Mesenchymal stem cell (in vitro differentiated cells and primary cell): ENCODE data around the gene PCDHB6.
"Not testable (repeated sequence)": the region's sequence is repeated elsewhere in the genome, so short reads cannot be mapped to it uniquely, and the experiment has no call there.

Experiments used
- DNase-seq: peaks from one replicate; pipeline ENCODE4 v3.0.0-alpha.2; 2013
- H2AFZ ChIP-seq: one replicate; pipeline ENCODE4 v1.6.1; 2013; ENCODE audit warnings: low read depth, mild to moderate bottlenecking, control low read depth, inconsistent platforms, low read length, moderate library complexity
- H2AK5ac ChIP-seq: 2 replicates; pipeline ENCODE4 v1.6.1; 2013; ENCODE audit warnings: low read length, moderate library complexity, mild to moderate bottlenecking, inconsistent platforms; ENCODE audit not compliant: severe bottlenecking
- H2BK120ac ChIP-seq: one replicate; pipeline ENCODE4 v1.6.1; 2013; ENCODE audit warnings: low read depth, mild to moderate bottlenecking, inconsistent platforms, low read length, moderate library complexity
- H2BK12ac ChIP-seq, 2 experiments: one replicate each; pipeline ENCODE4 v1.6.1; 2013; ENCODE audit warnings: inconsistent platforms in 2 of 2, low read length in 2 of 2, mild to moderate bottlenecking in 2 of 2, moderate library complexity in 2 of 2, control low read depth in 1 of 2
- H2BK15ac ChIP-seq: one replicate; pipeline ENCODE4 v1.6.1; 2013; ENCODE audit warnings: mild to moderate bottlenecking, low read depth, inconsistent platforms; ENCODE audit not compliant: poor library complexity, severe bottlenecking
- H2BK5ac ChIP-seq: 2 replicates; pipeline ENCODE4 v1.6.1; 2013; ENCODE audit warnings: low read depth, mild to moderate bottlenecking, low read length, control low read depth, inconsistent platforms; ENCODE audit not compliant: poor library complexity, severe bottlenecking
- H3K14ac ChIP-seq, 2 experiments: one replicate each; pipeline ENCODE4 v1.6.1; 2013; ENCODE audit warnings: inconsistent platforms in 2 of 2, low read length in 2 of 2, control low read depth in 1 of 2, mild to moderate bottlenecking in 1 of 2, moderate library complexity in 1 of 2
- H3K18ac ChIP-seq, 2 experiments: one replicate each; pipeline ENCODE4 v1.6.1; 2013; ENCODE audit warnings: inconsistent platforms in 2 of 2, low read length in 2 of 2, control low read depth in 1 of 2, low read depth in 1 of 2, mild to moderate bottlenecking in 1 of 2
- H3K23ac ChIP-seq, 2 experiments: one replicate each; pipeline ENCODE4 v1.6.1; 2013; ENCODE audit warnings: inconsistent platforms in 2 of 2, low read length in 2 of 2, mild to moderate bottlenecking in 2 of 2, moderate library complexity in 2 of 2, control low read depth in 1 of 2
- H3K27ac ChIP-seq: 2 replicates; pipeline ENCODE4 v1.5.1; 2013; ENCODE audit warnings: mild to moderate bottlenecking, moderate library complexity, low read length, control low read depth, inconsistent platforms; ENCODE audit not compliant: poor library complexity, severe bottlenecking
- H3K27me3 ChIP-seq, 2 experiments: 2 replicates each; pipeline versions ENCODE4 v1.6.1 to v1.7.0; 2013; ENCODE audit warnings: low read length in 2 of 2, mild to moderate bottlenecking in 2 of 2, moderate library complexity in 2 of 2, control low read depth in 1 of 2, inconsistent platforms in 1 of 2; ENCODE audit not compliant: control insufficient read depth in 1 of 2, insufficient read depth in 1 of 2
- H3K36me3 ChIP-seq, 2 experiments: 2 replicates each; pipeline versions ENCODE4 v1.6.1 to v1.7.0; 2013; ENCODE audit warnings: low read length in 2 of 2, control low read depth in 1 of 2, inconsistent platforms in 1 of 2, low read depth in 1 of 2, mild to moderate bottlenecking in 1 of 2; ENCODE audit not compliant: insufficient read depth in 2 of 2, control insufficient read depth in 1 of 2
- H3K4ac ChIP-seq, 2 experiments: one replicate each; pipeline ENCODE4 v1.6.1; 2013; ENCODE audit warnings: inconsistent platforms in 2 of 2, low read length in 2 of 2, mild to moderate bottlenecking in 2 of 2, moderate library complexity in 2 of 2, control low read depth in 1 of 2, low read depth in 1 of 2
- H3K4me1 ChIP-seq: 2 replicates; pipeline ENCODE4 v1.6.1; 2013; ENCODE audit warnings: low read depth, low read length, control low read depth; ENCODE audit not compliant: control insufficient read depth, insufficient read depth
- H3K4me2 ChIP-seq: 2 replicates; pipeline ENCODE4 v1.6.1; 2013; ENCODE audit warnings: low read length, mild to moderate bottlenecking, inconsistent platforms; ENCODE audit not compliant: poor library complexity, severe bottlenecking
- H3K4me3 ChIP-seq, 2 experiments: 2 replicates each; pipeline versions ENCODE4 v1.5.1 to v1.7.0; 2013; ENCODE audit warnings: low read length in 2 of 2, mild to moderate bottlenecking in 2 of 2, control low read depth in 1 of 2, low read depth in 1 of 2; ENCODE audit not compliant: insufficient read depth in 1 of 2
- H3K79me1 ChIP-seq: replicated peaks from 2 replicates; pipeline ENCODE4 v1.6.1; 2013; ENCODE audit warnings: mild to moderate bottlenecking, control low read depth, low read length, inconsistent platforms; ENCODE audit not compliant: poor library complexity, severe bottlenecking
- H3K9ac ChIP-seq: 2 replicates; pipeline ENCODE4 v1.7.0; 2013; ENCODE audit warnings: mild to moderate bottlenecking, low read length, moderate library complexity
- H3K9me3 ChIP-seq: 2 replicates; pipeline ENCODE4 v1.7.0; 2013; ENCODE audit warnings: mild to moderate bottlenecking, low read length; ENCODE audit not compliant: control insufficient read depth
- H4K8ac ChIP-seq: one replicate; pipeline ENCODE4 v1.6.1; 2013; ENCODE audit warnings: inconsistent platforms, mild to moderate bottlenecking, low read length, moderate library complexity
- H4K91ac ChIP-seq: one replicate; pipeline ENCODE4 v1.6.1; 2013; ENCODE audit warnings: mild to moderate bottlenecking, low read length, inconsistent platforms
- WGBS: methylation state at CpG from one replicate; pipeline ENCODE4 v1.1.7; 2013; ENCODE audit warnings: mixed read lengths; 5-methylcytosine and 5-hydroxymethylcytosine counted together

The PCDHB6 gene

DNA sequence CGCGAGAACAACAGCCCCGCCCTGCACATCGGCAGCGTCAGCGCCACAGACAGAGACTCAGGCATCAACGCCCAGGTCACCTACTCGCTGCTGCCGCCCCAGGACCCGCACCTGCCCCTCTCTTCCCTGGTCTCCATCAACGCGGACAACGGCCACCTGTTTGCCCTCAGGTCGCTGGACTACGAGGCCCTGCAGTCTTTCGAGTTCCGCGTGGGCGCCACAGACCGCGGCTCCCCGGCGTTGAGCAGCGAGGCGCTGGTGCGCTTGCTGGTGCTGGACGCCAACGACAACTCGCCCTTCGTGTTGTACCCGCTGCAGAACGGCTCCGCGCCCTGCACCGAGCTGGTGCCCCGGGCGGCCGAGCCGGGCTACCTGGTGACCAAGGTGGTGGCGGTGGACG lies 1.8 kb downstream of the PCDHB6 start:
- not testable (repeated sequence) for H3K9ac ChIP-seq

DNA sequence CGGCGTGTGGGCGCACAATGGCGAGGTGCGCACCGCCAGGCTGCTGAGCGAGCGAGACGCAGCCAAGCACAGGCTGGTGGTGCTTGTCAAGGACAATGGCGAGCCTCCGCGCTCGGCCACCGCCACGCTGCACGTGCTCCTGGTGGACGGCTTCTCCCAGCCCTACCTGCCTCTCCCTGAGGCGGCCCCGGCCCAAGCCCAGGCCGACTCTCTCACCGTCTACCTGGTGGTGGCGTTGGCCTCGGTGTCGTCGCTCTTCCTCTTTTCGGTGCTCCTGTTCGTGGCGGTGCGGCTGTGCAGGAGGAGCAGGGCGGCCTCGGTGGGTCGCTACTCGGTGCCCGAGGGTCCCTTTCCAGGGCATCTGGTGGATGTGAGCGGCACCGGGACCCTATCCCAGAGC lies 2.2 kb downstream of the PCDHB6 start:
- H3K9me3 ChIP-seq = peaks cover 70% of the 10 kb centered on the region
- H3K4ac ChIP-seq, H2BK5ac ChIP-seq, DNase-seq, H3K79me1 ChIP-seq, H2AFZ ChIP-seq, H2BK15ac ChIP-seq, H3K9ac ChIP-seq, H3K36me3 ChIP-seq, H3K18ac ChIP-seq, H3K27ac ChIP-seq, H3K23ac ChIP-seq, H3K14ac ChIP-seq, H4K8ac ChIP-seq, H2BK120ac ChIP-seq, H3K27me3 ChIP-seq, H2BK12ac ChIP-seq, H4K91ac ChIP-seq, H3K4me3 ChIP-seq, H2AK5ac ChIP-seq, H3K4me1 ChIP-seq, H3K4me2 ChIP-seq: not testable (repeated sequence)
- WGBS = 96% methylated on average over 32 of the region's 36 CpGs

More for the DNA sequence above, 1.8 kb downstream of the PCDHB6 start:
- not testable (repeated sequence) for H3K4ac ChIP-seq, H3K4me3 ChIP-seq, DNase-seq, H3K4me2 ChIP-seq, H2AK5ac ChIP-seq, H3K18ac ChIP-seq, H3K27ac ChIP-seq, H3K27me3 ChIP-seq, H2BK15ac ChIP-seq, H2AFZ ChIP-seq, H3K79me1 ChIP-seq, H3K36me3 ChIP-seq, H4K91ac ChIP-seq, H3K4me1 ChIP-seq, H3K14ac ChIP-seq, H3K23ac ChIP-seq, H2BK12ac ChIP-seq, H4K8ac ChIP-seq, H2BK120ac ChIP-seq, H2BK5ac ChIP-seq
- 98% methylated on average over 26 of the region's 41 CpGs for WGBS
- peaks cover 68% of the 10 kb centered on the region for H3K9me3 ChIP-seq

DNA sequence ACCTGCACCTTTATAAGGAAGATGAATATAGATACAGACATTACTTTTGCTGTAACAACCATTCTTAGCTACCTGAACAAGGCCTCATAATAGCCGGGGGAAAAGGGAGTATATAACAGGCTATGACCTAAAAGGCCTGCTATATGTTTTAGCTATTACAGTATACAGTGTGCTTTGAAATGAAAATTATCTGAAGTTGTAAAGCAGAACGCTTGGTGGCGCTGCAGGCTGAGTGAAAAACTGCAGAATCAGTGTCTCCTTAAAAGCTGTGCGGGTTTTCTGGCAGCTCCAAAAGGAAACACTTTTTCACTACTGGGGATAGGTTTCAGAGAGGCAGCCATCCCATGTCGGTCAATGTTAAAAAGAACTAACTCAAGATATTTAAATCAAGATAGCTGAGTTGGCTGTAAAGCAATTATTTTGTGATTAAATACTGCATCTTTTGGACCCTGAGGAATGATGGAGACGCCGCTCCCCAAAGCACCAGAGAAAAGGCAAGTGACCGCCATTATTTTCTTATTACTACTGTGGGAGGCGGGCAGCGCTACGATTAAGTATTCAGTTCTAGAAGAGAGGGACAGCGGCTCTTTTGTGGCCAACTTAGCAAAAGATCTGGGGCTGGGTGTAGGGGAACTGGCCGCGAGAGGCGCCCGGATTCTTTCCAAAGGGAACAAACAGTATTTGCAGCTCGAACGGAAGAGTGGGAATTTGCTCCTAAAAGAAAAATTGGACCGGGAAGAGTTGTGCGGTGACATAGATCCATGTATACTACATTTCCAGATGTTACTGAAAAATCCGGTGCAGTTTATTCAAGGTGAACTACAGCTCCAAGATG lies 5.9 kb downstream of the PCDHB6 start:
- H4K8ac ChIP-seq = no peak overlapping the region
- no peak overlapping the region for H2BK120ac ChIP-seq
- H3K4me3 ChIP-seq = no peak overlapping the region
- no peak overlapping the region for H3K4me2 ChIP-seq
- no peaks in the 10 kb centered on the region for H3K79me1 ChIP-seq
- no peak overlapping the region for H3K14ac ChIP-seq
- H2BK5ac ChIP-seq = no peak overlapping the region
- no peak overlapping the region for H3K9ac ChIP-seq
- H3K27ac ChIP-seq = no peak overlapping the region
- H3K9me3 ChIP-seq = peaks cover 55% of the 10 kb centered on the region
- no peaks in the 10 kb centered on the region for H3K36me3 ChIP-seq
- no peak overlapping the region for H2BK15ac ChIP-seq
- H3K23ac ChIP-seq = no peak overlapping the region
- H2BK12ac ChIP-seq = no peak overlapping the region
- H2AK5ac ChIP-seq = no peak overlapping the region
- no peak overlapping the region for H4K91ac ChIP-seq
- no peak for DNase-seq
- H3K4me1 ChIP-seq = no peaks in the 10 kb centered on the region
- H3K27me3 ChIP-seq = no peaks in the 10 kb centered on the region
- H2AFZ ChIP-seq = no peak overlapping the region
- no peak overlapping the region for H3K4ac ChIP-seq
- 82% methylated on average over 21 of the region's 21 CpGs for WGBS
- no peak overlapping the region for H3K18ac ChIP-seq

DNA sequence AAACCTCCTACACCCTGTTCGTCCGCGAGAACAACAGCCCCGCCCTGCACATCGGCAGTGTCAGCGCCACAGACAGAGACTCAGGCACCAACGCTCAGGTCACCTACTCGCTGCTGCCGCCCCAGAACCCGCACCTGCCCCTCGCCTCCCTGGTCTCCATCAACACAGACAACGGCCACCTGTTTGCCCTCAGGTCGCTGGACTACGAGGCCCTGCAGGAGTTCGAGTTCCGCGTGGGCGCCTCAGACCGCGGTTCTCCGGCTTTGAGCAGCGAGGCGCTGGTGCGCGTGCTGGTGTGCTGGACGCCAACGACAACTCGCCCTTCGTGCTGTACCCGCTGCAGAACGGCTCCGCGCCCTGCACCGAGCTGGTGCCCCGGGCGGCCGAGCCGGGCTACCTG lies 7.5 kb downstream of the PCDHB6 start:
- H3K9me3 ChIP-seq = peaks cover 62% of the 10 kb centered on the region
- 91% methylated on average over 12 of the region's 38 CpGs for WGBS
- DNase-seq, H2BK15ac ChIP-seq, H3K4ac ChIP-seq, H4K91ac ChIP-seq, H3K14ac ChIP-seq, H3K4me3 ChIP-seq, H3K79me1 ChIP-seq, H3K36me3 ChIP-seq, H3K18ac ChIP-seq, H2BK12ac ChIP-seq, H3K4me1 ChIP-seq, H3K23ac ChIP-seq, H2BK5ac ChIP-seq, H3K4me2 ChIP-seq, H2AFZ ChIP-seq, H2BK120ac ChIP-seq, H2AK5ac ChIP-seq, H3K27ac ChIP-seq, H4K8ac ChIP-seq, H3K27me3 ChIP-seq, H3K9ac ChIP-seq: not testable (repeated sequence)
